Pulmonary artery endothelial cell (primary cell): Measurements from ENCODE around the gene LTB. TPM values are rescaled to one million over a fixed set of nuclear protein-coding genes. Genes with fewer than 3 reads are reported as not detected.
A peak's percentile ranks its signal among the peaks of the same experiment; 100 is the strongest.

ENCODE experiments used
- DNase-seq: peaks from one replicate; pipeline ENCODE4 v3.0.0-alpha.2; 2011; ENCODE audit warnings: low read depth, low spot score
- total RNA-seq: library from RNA; depleted of rRNA; stranded (reverse); fragments of >200 nt; gene quantifications from 2 replicates; pipeline ENCODE4 v1.2.3, GENCODE V29; 2014

LTB gene
- total RNA-seq, 1 donor from 2014 or later = 2.2 TPM

DNA sequence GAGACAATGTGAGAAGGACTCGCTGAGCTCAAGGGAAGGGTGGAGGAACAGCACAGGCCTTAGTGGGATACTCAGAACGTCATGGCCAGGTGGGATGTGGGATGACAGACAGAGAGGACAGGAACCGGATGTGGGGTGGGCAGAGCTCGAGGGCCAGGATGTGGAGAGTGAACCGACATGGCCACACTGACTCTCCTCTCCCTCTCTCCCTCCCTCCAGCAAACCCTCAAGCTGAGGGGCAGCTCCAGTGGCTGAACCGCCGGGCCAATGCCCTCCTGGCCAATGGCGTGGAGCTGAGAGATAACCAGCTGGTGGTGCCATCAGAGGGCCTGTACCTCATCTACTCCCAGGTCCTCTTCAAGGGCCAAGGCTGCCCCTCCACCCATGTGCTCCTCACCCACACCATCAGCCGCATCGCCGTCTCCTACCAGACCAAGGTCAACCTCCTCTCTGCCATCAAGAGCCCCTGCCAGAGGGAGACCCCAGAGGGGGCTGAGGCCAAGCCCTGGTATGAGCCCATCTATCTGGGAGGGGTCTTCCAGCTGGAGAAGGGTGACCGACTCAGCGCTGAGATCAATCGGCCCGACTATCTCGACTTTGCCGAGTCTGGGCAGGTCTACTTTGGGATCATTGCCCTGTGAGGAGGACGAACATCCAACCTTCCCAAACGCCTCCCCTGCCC lies 5.2 kb downstream of the LTB start:
- no peak for DNase-seq

DNA sequence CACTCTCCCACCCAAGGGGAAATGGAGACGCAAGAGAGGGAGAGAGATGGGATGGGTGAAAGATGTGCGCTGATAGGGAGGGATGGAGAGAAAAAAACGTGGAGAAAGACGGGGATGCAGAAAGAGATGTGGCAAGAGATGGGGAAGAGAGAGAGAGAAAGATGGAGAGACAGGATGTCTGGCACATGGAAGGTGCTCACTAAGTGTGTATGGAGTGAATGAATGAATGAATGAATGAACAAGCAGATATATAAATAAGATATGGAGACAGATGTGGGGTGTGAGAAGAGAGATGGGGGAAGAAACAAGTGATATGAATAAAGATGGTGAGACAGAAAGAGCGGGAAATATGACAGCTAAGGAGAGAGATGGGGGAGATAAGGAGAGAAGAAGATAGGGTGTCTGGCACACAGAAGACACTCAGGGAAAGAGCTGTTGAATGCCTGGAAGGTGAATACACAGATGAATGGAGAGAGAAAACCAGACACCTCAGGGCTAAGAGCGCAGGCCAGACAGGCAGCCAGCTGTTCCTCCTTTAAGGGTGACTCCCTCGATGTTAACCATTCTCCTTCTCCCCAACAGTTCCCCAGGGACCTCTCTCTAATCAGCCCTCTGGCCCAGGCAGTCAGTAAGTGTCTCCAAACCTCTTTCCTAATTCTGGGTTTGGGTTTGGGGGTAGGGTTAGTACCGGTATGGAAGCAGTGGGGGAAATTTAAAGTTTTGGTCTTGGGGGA lies 6.1 kb downstream of the LTB start:
- DNase-seq = no peak

DNA sequence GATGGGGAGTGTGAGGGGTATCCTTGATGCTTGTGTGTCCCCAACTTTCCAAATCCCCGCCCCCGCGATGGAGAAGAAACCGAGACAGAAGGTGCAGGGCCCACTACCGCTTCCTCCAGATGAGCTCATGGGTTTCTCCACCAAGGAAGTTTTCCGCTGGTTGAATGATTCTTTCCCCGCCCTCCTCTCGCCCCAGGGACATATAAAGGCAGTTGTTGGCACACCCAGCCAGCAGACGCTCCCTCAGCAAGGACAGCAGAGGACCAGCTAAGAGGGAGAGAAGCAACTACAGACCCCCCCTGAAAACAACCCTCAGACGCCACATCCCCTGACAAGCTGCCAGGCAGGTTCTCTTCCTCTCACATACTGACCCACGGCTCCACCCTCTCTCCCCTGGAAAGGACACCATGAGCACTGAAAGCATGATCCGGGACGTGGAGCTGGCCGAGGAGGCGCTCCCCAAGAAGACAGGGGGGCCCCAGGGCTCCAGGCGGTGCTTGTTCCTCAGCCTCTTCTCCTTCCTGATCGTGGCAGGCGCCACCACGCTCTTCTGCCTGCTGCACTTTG lies 6.8 kb downstream of the LTB start, which contains the start of gene TNF:
TSS of gene TNF (plus strand) at position 231 of the 567 bp plus-strand sequence. CDS start at position 408, 177 bp downstream.
- no peak for DNase-seq

DNA sequence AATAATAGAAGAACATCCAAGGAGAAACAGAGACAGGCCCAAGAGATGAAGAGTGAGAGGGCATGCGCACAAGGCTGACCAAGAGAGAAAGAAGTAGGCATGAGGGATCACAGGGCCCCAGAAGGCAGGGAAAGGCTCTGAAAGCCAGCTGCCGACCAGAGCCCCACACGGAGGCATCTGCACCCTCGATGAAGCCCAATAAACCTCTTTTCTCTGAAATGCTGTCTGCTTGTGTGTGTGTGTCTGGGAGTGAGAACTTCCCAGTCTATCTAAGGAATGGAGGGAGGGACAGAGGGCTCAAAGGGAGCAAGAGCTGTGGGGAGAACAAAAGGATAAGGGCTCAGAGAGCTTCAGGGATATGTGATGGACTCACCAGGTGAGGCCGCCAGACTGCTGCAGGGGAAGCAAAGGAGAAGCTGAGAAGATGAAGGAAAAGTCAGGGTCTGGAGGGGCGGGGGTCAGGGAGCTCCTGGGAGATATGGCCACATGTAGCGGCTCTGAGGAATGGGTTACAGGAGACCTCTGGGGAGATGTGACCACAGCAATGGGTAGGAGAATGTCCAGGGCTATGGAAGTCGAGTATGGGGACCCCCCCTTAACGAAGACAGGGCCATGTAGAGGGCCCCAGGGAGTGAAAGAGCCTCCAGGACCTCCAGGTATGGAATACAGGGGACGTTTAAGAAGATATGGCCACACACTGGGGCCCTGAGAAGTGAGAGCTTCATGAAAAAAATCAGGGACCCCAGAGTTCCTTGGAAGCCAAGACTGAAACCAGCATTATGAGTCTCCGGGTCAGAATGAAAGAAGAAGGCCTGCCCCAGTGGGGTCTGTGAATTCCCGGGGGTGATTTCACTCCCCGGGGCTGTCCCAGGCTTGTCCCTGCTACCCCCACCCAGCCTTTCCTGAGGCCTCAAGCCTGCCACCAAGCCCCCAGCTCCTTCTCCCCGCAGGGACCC lies 7.8 kb downstream of the LTB start:
- DNase-seq = no peak

DNA sequence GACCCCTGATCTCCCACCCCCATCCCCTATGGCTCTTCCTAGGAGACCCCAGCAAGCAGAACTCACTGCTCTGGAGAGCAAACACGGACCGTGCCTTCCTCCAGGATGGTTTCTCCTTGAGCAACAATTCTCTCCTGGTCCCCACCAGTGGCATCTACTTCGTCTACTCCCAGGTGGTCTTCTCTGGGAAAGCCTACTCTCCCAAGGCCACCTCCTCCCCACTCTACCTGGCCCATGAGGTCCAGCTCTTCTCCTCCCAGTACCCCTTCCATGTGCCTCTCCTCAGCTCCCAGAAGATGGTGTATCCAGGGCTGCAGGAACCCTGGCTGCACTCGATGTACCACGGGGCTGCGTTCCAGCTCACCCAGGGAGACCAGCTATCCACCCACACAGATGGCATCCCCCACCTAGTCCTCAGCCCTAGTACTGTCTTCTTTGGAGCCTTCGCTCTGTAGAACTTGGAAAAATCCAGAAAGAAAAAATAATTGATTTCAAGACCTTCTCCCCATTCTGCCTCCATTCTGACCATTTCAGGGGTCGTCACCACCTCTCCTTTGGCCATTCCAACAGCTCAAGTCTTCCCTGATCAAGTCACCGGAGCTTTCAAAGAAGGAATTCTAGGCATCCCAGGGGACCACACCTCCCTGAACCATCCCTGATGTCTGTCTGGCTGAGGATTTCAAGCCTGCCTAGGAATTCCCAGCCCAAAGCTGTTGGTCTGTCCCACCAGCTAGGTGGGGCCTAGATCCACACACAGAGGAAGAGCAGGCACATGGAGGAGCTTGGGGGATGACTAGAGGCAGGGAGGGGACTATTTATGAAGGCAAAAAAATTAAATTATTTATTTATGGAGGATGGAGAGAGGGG lies 8.8 kb downstream of the LTB start:
- DNase-seq = no peak

DNA sequence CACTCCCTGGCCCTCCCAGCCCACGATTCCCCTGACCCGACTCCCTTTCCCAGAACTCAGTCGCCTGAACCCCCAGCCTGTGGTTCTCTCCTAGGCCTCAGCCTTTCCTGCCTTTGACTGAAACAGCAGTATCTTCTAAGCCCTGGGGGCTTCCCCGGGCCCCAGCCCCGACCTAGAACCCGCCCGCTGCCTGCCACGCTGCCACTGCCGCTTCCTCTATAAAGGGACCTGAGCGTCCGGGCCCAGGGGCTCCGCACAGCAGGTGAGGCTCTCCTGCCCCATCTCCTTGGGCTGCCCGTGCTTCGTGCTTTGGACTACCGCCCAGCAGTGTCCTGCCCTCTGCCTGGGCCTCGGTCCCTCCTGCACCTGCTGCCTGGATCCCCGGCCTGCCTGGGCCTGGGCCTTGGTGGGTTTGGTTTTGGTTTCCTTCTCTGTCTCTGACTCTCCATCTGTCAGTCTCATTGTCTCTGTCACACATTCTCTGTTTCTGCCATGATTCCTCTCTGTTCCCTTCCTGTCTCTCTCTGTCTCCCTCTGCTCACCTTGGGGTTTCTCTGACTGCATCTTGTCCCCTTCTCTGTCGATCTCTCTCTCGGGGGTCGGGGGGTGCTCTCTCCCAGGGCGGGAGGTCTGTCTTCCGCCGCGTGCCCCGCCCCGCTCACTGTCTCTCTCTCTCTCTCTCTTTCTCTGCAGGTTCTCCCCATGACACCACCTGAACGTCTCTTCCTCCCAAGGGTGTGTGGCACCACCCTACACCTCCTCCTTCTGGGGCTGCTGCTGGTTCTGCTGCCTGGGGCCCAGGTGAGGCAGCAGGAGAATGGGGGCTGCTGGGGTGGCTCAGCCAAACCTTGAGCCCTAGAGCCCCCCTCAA lies 9.9 kb downstream of the LTB start, which contains the start of gene LTA:
TSS of gene LTA (plus strand) at position 249 of the 871 bp plus-strand sequence. CDS start at position 703, 454 bp downstream.
- DNase-seq = no peak

DNA sequence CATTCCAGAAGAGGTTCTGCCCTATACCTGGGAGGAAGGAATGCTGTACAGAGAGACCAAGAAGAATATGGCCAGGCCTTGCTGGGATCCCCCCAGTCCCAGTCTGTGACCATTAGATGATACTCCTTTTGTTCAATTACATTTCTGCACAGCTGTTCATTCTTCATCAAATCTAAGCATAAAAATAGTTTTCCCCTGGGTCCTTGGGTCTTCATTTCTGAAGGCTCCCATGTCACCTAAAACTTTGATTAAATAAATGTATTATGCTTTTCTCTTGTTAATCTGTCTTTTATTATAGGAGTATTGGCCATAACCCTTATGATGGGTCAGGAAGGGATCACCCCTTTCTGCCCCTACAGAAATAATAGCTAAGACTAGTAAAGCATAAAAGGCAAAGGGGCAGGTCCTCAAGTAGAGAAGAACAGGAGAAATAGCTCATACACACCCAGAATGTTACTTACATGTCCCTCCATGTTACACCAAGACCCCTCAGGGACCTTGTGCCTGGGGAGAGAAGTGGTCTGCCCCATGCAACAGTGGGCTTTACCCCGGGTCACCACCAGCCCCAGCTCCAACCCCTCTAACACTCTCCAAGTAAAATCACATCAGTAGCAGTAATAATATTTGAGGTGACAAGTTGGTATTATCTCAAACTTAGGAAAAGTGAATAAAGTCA lies 12.2 kb downstream of the LTB start:
- no peak for DNase-seq

DNA sequence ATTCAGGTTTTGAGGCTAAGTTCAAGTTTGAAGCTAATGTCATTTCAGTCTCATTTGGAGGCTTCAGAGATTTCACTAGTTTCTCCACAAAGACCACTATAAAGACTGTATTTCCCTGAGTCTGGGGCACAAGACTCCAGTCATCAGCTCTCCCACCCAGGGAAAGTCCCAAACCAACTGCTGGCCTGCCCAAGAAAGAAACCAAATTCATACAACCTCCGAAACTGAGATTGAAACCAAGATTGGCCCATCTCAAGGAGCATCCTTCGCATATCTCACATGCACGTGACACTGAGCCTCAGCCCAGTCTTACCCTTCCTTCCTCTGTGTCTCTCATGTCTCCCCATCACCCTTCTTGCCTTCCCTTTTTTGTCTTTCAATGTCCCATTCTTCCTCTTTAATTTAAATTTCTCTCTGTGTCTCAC lies 13.7 kb downstream of the LTB start:
- DNase-seq = no peak

DNA sequence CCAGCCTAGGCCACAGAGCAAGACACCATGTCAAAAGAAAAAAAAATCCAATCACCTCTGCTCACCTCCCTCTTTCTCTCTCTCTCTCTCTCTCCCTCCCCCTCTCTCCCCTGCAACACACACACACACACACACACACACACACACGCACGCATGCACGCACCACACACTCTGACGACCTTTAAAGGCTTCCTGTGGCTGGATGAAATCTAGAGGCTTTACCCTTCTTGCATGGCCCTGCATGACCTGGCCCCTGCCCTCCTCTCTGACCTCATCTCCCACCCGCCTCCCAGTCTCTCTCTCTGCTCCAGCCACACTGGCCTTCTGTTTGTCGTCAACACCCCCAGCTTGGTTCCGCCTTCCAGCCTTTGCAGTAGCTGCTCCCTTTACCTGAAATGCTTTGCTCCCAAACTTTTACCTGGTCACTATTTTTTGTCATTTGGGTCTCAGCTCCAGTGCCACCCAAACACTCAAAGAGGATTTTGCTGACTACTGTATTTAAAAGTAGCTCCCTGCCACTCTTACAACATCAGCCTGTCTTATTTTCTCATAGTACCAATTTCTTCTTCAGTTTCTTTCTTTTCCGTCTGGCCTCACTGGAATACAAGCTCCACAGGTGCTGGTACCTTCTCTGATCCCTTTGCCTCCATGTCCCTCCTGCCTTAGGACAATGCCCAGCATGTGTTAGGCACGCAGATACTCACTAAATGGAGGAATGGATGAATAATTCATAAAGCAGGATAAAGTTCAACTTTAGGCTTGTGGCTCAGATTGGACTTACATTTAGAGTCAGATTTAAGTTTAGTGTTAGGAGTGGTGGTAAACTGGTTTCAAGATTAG lies 14.5 kb downstream of the LTB start:
- no peak for DNase-seq

DNA sequence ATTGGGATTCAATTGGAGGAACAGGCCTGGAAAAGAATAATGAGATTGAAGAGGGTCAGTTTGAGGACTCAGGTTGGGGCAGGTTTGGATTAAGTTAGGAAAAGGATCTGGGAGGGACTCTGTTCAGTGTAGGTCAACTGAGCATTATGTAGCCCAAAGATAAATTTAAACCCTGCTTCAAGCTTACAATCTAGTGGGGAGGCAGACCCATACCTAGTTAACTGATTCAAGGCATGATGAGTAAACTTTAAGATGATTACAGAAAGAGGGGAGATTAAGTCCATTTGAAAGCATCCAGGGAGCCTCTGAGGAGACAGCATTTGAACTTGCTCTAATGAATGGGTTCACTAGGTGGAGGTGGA lies 21.5 kb downstream of the LTB start:
- DNase-seq = no peak

DNA sequence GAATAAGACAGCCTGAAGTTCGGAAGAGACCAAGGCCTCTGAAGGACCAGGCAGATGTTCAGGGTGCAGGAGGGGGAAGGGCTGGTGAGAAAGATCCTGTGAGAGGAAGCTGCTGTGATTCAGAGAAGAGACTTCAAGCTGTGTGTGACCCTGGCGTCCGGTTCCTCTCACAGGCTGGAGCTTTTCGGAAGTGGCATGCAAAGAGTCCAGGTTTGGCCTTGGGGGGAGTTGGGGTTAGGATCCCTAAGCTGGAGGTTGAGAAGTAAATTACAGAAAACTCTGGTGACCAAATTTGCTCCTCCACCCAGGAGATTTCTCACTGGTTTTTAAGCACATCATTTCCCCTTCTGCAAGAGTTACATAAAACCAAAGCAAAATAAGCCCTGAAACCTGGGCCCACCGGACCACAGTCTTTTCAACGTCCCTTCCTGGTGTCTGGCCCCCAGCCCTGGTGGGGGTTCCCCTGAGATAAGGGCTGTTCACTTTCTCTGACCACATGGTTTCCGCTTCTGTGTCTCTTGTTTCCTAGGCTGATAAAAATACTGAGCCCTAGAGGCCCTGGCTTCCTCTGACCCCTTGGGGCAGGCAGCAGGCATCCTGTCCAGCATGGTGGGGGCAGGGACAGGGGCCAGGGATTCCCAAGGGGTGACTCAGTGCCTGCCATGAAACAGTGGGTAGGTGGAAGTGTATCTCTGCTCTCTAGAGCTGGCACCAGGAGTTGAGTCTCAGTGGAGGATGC lies 22.1 kb downstream of the LTB start:
- peak; percentile 99 for DNase-seq

DNA sequence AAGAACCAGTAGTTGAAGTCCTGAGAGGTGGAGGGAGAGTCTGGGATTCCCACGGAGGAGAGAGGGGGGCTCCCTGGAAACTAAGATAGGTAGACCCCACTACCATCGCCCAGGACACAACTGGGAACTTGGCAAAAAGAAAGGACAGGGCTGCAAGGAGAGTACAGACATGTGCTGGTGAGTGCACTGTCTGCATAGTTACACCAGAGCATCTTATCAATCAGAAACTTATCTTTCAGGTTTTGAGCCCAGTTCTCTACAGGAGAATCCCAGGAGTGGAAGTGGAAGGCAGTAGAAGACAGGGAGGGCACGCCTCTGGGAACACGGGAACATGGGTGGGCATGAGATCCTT lies 22.6 kb downstream of the LTB start:
- DNase-seq = no peak

DNA sequence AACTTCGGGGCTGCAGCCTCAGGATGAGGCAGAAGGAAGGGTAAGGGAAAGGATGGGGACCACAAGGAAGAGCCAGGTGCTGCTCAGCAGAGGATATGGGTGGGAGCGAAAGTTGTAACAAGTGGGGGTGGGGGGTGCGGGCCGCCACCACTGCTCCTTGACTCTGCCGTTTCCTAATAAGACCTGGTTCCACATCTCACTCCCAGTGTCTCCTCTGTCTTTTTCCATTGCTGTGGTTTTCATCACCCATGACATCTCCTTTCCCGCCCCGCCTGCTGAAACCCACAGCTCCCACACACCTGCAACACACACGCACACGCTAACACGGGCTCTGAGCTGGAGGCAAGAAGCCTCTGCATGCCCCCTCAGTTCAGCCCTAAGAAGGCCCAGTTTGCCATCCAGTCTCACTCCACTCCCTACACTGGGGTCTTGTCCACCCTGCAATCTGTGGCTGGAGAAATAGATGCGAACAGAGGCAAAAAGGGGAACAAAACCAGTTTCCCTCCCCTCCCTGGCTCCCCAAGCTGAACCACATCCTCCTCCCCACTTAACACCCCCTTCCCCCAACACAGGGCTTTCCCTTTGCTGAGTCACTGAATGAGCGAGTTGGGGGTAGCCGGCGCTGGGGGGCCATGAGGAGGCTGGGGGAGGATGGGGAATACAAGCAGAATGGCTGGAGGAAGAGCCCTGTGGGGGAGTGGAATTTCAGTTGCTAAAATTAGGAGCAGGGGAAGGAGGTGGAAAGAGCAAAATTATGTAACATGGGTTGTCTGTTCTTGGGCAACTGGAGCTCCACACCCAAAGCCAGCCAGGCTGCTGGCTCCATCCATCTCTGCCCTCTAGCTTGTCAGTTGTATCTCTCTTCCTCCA lies 23.4 kb downstream of the LTB start:
- no peak for DNase-seq

DNA sequence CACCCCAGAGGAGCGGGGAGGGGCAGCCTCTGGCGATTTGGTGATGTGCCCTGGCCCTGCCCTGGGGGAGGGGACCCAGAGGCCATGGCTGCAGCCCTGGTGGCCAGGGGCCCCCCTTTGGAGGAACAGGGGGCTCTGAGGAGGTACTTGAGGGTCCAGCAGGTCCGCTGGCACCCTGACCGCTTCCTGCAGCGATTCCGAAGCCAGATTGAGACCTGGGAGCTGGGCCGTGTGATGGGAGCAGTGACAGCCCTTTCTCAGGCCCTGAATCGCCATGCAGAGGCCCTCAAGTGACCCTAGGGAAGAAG lies 24.0 kb downstream of the LTB start:
- no peak for DNase-seq

DNA sequence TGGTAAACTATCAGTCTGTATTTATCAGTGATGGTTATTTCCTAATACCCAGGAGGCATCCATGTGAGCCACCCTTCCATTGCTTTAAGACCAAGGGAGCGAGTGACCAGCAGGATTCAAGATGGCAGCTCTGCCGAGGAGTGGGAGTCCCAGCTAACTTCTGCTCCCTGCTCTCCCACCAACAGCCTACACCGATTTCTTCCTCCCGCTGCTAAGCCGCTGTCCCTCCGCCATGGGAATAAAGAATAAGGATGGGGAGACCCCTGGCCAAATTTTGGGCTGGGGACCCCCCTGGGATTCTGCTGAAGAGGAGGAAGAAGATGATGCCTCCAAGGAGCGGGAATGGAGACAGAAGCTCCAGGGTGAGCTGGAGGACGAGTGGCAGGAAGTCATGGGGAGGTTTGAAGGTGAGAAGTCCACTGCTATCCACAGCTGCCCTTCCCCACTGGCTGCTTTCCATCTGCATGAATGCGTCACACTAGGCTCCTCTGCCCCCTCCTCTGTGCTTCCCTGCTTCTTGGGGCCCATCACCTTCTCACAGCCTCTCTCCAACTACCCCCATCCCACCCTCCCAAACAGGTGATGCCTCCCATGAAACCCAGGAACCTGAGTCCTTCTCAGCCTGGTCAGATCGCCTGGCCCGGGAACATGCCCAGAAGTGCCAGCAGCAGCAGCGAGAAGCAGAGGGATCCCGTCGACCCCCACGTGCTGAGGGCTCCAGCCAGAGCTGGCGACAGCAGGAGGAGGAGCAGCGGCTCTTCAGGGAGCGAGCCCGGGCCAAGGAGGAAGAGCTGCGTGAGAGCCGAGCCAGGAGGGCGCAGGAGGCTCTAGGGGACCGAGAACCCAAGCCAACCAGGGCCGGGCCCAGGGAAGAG lies 24.5 kb downstream of the LTB start:
- DNase-seq = no peak

DNA sequence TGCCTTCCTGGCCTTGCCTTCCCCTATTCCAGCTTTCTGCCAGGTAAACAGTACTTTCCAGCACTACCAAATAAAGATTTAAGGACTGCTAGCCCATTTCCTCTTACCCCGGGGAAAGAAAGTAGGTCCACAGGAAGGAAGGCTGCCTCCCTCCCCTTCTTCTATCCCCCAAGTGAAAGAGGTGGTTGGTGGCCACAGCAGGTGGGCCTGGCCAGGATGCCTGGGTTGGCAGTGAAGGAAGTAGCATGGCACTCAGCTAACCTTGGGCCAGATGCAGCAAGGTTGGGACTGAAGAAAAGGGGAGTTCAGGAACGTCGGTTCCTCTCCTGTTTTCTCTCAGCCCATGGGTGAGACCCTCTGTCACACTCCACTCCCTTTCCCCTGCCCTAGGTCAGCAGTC lies 25.9 kb downstream of the LTB start:
- DNase-seq = no peak
